Fibroblast of skin of scalp (primary cell): Measurements from ENCODE around the gene OAS3.

Source experiments
- DNase-seq: peaks from one replicate; pipeline ENCODE4 v3.0.0-alpha.2; 2013

The OAS3 gene

GRCh38 chr12:113021500-113021899, 83.2 kb downstream of the OAS3 start:
- no peak for DNase-seq
